Measurements from ENCODE around the gene SKOR1. TPM values are rescaled to one million over a fixed set of nuclear protein-coding genes. Genes with fewer than 3 reads are reported as not detected.

SKOR1 gene
- total and polyA plus RNA-seq, 2 of the 8 experiments (the other 6 are each of a cell fraction or from before 2014, with no cell fraction given): 0.03 to 0.11 TPM

GRCh38 chr15:67775998-67776397, 49.3 kb upstream of the SKOR1 start:
- CTCF ChIA-PET (ENCODE audit: partially characterized antibody): interaction anchor here (0.6 to 0.9 kb wide), 3 partner anchors 253 to 1269 kb away, joined by 3 read pairs; no protein-coding TSS in a partner anchor
- TF ChIP-seq USF2 (IDR thresholded peaks at IDR 0.05; ENCODE audit: low read length): no peak
- no peak for TF ChIP-seq CHD1 (IDR thresholded peaks at IDR 0.05; ENCODE audit: low read depth, low read length)
- no peak for TF ChIP-seq NRF1 (IDR thresholded peaks at IDR 0.05; ENCODE audit: low read depth, low read length)
- no peak for TF ChIP-seq NANOG (IDR thresholded peaks at IDR 0.05; ENCODE audit: insufficient read depth, low read depth, low read length, poor library complexity, severe bottlenecking)
- no peak for TF ChIP-seq YY1 (IDR thresholded peaks at IDR 0.05; ENCODE audit: low read depth, low read length)
- no peak for TF ChIP-seq JUND (IDR thresholded peaks at IDR 0.05; ENCODE audit: low read length)
- no peak for TF ChIP-seq E2F6 (IDR thresholded peaks at IDR 0.05)
- no peak for TF ChIP-seq KDM4A (IDR thresholded peaks at IDR 0.05; ENCODE audit: low read depth, low read length, severe bottlenecking)
- no peak for TF ChIP-seq ASH2L (IDR thresholded peaks at IDR 0.05; ENCODE audit: low read length)
- TF ChIP-seq TAF7 (optimal IDR thresholded peaks at IDR 0.05; ENCODE audit: borderline replicate concordance, low read depth, low read length): no peak
- TF ChIP-seq ZNF274 (IDR thresholded peaks at IDR 0.05; ENCODE audit: borderline replicate concordance, extremely low read depth, low read length): no peak
- no peak for TF ChIP-seq JUN (IDR thresholded peaks at IDR 0.05; ENCODE audit: low read depth, low read length)
- no peak for TF ChIP-seq CBX8 (IDR thresholded peaks at IDR 0.05; ENCODE audit: borderline replicate concordance, low read depth, low read length)

More at GRCh38 chr15:67775998-67776397, 49.3 kb upstream of the SKOR1 start:
- Histone ChIP-seq H3K79me2 (ENCODE audit: control insufficient read depth in 1 of 2, insufficient read depth in 2 of 2, low read length in 2 of 2) (no peaks in the 10 kb centered on the region), H2BK20ac (ENCODE audit: low read length) (no peak overlapping the region), H3K27ac (ENCODE audit: low read depth, low read length) (no peak overlapping the region), H3K36me3 (ENCODE audit: control insufficient read depth in 2 of 4, insufficient read depth in 4 of 4, low read length in 3 of 4) (no peaks in the 10 kb centered on the region), H3K56ac (replicated peaks; ENCODE audit: insufficient read length, low read depth, low read length) (no peak overlapping the region), H4K5ac (ENCODE audit: insufficient read length, low read depth, low read length) (no peak overlapping the region), H2BK12ac (ENCODE audit: low read depth, low read length) (no peak overlapping the region), H3K4ac (replicated peaks; ENCODE audit: insufficient read length, low read depth, low read length) (no peak overlapping the region), H2BK15ac (ENCODE audit: low read length) (no peak overlapping the region), H2BK120ac (replicated peaks; ENCODE audit: low read depth, low read length) (no peak overlapping the region), H3K4me3 (ENCODE audit: extremely low read depth in 1 of 4, insufficient read depth in 2 of 4, low read depth in 3 of 4, low read length in 4 of 4) (no peak overlapping the region), H3K27me3 (replicated peaks in 1 of 4; ENCODE audit: control insufficient read depth in 3 of 4, extremely low read depth in 1 of 4, insufficient read depth in 3 of 4, low read length in 3 of 4) (no peaks in the 10 kb centered on the region), H3K9me3 (ENCODE audit: insufficient read depth in 2 of 2, low read depth in 1 of 2, low read length in 1 of 2) (no peaks in the 10 kb centered on the region), H3K14ac (ENCODE audit: insufficient read length) (no peak overlapping the region), H3K4me2 (ENCODE audit: insufficient read depth in 1 of 2, low read depth in 2 of 2, low read length in 2 of 2) (no peak overlapping the region), H4K20me1 (replicated peaks in 1 of 2; ENCODE audit: control insufficient read depth in 1 of 2, insufficient read depth in 2 of 2, low read length in 2 of 2) (no peaks in the 10 kb centered on the region), H2AK5ac (ENCODE audit: low read depth, low read length) (no peak overlapping the region), H3K4me1 (replicated peaks in 1 of 4; ENCODE audit: control insufficient read depth in 3 of 4, insufficient read depth in 4 of 4, low read length in 3 of 4) (peaks cover 0 to 12% (median 3%) of the 10 kb centered on the region in 4 experiments; a peak in 2 of 7 replicates), H4K91ac (replicated peaks; ENCODE audit: insufficient read length, low read length) (no peak overlapping the region), H3K18ac (ENCODE audit: extremely low read depth, low read length) (no peak overlapping the region), H3K23me2 (ENCODE audit: low read depth, low read length) (no peaks in the 10 kb centered on the region; the same call in 1 of the 2 replicates), H2AFZ (ENCODE audit: low read length) (no peak overlapping the region), H4K8ac (ENCODE audit: extremely low read depth, insufficient read depth, low read length) (no peak overlapping the region), H3K79me1 (ENCODE audit: low read depth, low read length) (no peaks in the 10 kb centered on the region), H3K23ac (ENCODE audit: insufficient read length) (no peak overlapping the region), H3K9ac (replicated peaks in 1 of 4; ENCODE audit: extremely low read depth in 1 of 4, low read depth in 3 of 4, low read length in 3 of 4) (no peak overlapping the region), H2BK5ac (ENCODE audit: low read depth, low read length) (no peak overlapping the region)
- FAIRE-seq: no peak
- 84% methylated on average over 3 of the region's 3 CpGs; no CpG with 5 or more reads in 1 of the 2 experiments for WGBS, 2 experiments (ENCODE audit: extremely low coverage in 1 of 2, insufficient coverage in 1 of 2, insufficient read length in 1 of 2, insufficient replicate concordance in 2 of 2, low coverage in 1 of 2, low lambda C conversion rate in 2 of 2, missing lambda C conversion rate in 1 of 2)
- DNase-seq (ENCODE audit: low read depth in 1 of 2, low spot score in 2 of 2): no peak
- POLR2A ChIA-PET (ENCODE audit: partially characterized antibody): no interaction called here
